DOHH2 (cell line): Measurements from ENCODE around the gene IRAG1.

ENCODE experiments used
- CTCF ChIP-seq: fragments of 200-600 bp; sonication (generic); IDR thresholded peaks from one replicate; pipeline ENCODE4 v1.5.1; 2014; ENCODE audit warnings: antibody characterized with exemption, mild to moderate bottlenecking, low read depth, low read length; ENCODE audit not compliant: poor library complexity, severe bottlenecking
- EZH2phosphoT487 ChIP-seq: fragments of 200-600 bp; sonication (generic); IDR thresholded peaks from 2 replicates; pipeline ENCODE4 v1.6.1; 2017; ENCODE audit warnings: borderline replicate concordance, mild to moderate bottlenecking, antibody characterized with exemption, low read length, moderate library complexity, mixed read lengths

DNA sequence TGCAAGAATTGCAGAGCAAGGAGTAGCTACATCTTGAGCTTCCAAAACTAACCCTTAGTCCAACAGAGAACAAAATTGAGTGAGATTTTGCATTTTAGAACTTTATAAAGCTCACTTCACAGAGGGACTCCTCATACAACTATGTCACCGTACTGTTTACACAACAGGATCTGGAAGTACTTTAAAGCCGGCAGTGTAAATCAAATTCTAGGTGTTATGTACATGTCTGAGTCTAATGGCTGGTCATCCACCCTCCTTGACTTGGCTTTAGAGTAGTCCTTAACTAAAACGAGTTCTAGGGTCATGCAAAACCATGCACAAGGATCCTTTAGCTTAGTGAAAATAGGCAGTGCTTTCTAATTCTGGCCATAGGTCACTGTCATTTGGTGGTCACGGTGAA is 23.5 kb downstream of the IRAG1 start:
- TF ChIP-seq CTCF (no peak), EZH2phosphoT487 (no peak)
